ENCODE results near the gene TEX36. TPM values are rescaled to one million over a fixed set of nuclear protein-coding genes. Genes with fewer than 3 reads are reported as not detected.

Gene TEX36
- polyA plus RNA-seq, 1 of the 3 experiments (the other 2 are of a cell fraction) = not detected

- Histone ChIP-seq H2AFZ (ENCODE audit: low read depth) (no peak overlapping the region), H3K36me3 (replicated peaks in 1 of 2; ENCODE audit: control insufficient read depth in 1 of 2, insufficient read depth in 2 of 2, low read length in 1 of 2) (no peaks in the 10 kb centered on the region), H3K9ac (no peak overlapping the region), H3K9me2 (no peaks in the 10 kb centered on the region), H3K4me1 (ENCODE audit: control insufficient read depth in 1 of 2, insufficient read depth in 2 of 2, low read depth in 1 of 2, low read length in 1 of 2) (peaks cover 0 to 2% of the 10 kb centered on the region in 2 experiments; a peak in 1 of 4 replicates), H3K4me2 (no peak overlapping the region), H3K9me3 (no peaks in the 10 kb centered on the region), H3K27ac (ENCODE audit: low read depth in 2 of 2, low read length in 1 of 2) (no peak overlapping the region), H3K27me3 (ENCODE audit: insufficient read depth) (no peaks in the 10 kb centered on the region), H3K4me3 (ENCODE audit: low read depth in 2 of 2, low read length in 1 of 2) (no peak overlapping the region), H4K20me1 (ENCODE audit: insufficient read depth) (no peaks in the 10 kb centered on the region), H3K79me2 (ENCODE audit: insufficient read depth) (no peaks in the 10 kb centered on the region), H3F3A (replicated peaks; ENCODE audit: insufficient read depth) (no peaks in the 10 kb centered on the region)
- 61% methylated on average over 6 of the region's 6 CpGs for WGBS (ENCODE audit: low lambda C conversion rate)
- TF ChIP-seq, protein P1, sequence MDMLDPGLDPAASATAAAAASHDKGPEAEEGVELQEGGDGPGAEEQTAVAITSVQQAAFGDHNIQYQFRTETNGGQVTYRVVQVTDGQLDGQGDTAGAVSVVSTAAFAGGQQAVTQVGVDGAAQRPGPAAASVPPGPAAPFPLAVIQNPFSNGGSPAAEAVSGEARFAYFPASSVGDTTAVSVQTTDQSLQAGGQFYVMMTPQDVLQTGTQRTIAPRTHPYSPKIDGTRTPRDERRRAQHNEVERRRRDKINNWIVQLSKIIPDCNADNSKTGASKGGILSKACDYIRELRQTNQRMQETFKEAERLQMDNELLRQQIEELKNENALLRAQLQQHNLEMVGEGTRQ (IDR thresholded peaks at IDR 0.05; ENCODE audit: borderline replicate concordance, low read depth, low read length) = no peak
- TF ChIP-seq FOXJ3 (CRISPR knock-in tag; IDR thresholded peaks at IDR 0.05) (no peak), IRF3 (IDR thresholded peaks at IDR 0.05; ENCODE audit: low read depth, low read length) (no peak), PBX3 (IDR thresholded peaks at IDR 0.05) (no peak), NRF1 (IDR thresholded peaks at IDR 0.05; ENCODE audit: low read depth, low read length) (no peak), TEAD4 (IDR thresholded peaks at IDR 0.05; ENCODE audit: borderline replicate concordance, insufficient read depth) (no peak), YY1 (IDR thresholded peaks at IDR 0.05; ENCODE audit: low read depth) (no peak), NFIC (IDR thresholded peaks at IDR 0.05; ENCODE audit: borderline replicate concordance) (no peak), FOSL2 (IDR thresholded peaks at IDR 0.05; ENCODE audit: borderline replicate concordance, low read depth) (no peak), TCF12 (IDR thresholded peaks at IDR 0.05) (no peak)
- TF ChIP-seq, protein P2, sequence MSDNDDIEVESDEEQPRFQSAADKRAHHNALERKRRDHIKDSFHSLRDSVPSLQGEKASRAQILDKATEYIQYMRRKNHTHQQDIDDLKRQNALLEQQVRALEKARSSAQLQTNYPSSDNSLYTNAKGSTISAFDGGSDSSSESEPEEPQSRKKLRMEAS (IDR thresholded peaks at IDR 0.05; ENCODE audit: low read depth) = no peak
- ChIA-PET CTCF (no interaction called here), POLR2A (interaction anchor here (1.4 kb wide), 1 partner anchor 12 kb away, joined by 5 read pairs; the partner anchor contains the start of gene EDRF1)
- DNase-seq = no peak
Observed at GRCh38 chr10:125707541-125708468, 24.8 kb upstream of the TEX36 start.

- ChIA-PET POLR2A (no interaction called here), CTCF (interaction anchor here (0.9 to 1.6 kb wide), 7 partner anchors 12 to 708 kb away, joined by 3 to 12 read pairs (median 5); no protein-coding TSS in a partner anchor)
- H3K4me2 ChIP-seq = no peak overlapping the region
- H3K9me3 ChIP-seq = no peaks in the 10 kb centered on the region
- H3K9ac ChIP-seq = no peak overlapping the region
- no peaks in the 10 kb centered on the region for H3K79me2 ChIP-seq (ENCODE audit: insufficient read depth)
- no peaks in the 10 kb centered on the region for H3K9me2 ChIP-seq
- no peaks in the 10 kb centered on the region for H4K20me1 ChIP-seq (ENCODE audit: insufficient read depth)
- H3K36me3 ChIP-seq (replicated peaks in 1 of 2; ENCODE audit: control insufficient read depth in 1 of 2, insufficient read depth in 2 of 2, low read length in 1 of 2) = no peaks in the 10 kb centered on the region
- H3F3A ChIP-seq (replicated peaks; ENCODE audit: insufficient read depth) = no peaks in the 10 kb centered on the region
- H3K27me3 ChIP-seq (ENCODE audit: insufficient read depth) = no peaks in the 10 kb centered on the region
- no peak for DNase-seq
- H3K4me1 ChIP-seq (ENCODE audit: control insufficient read depth in 1 of 2, insufficient read depth in 2 of 2, low read depth in 1 of 2, low read length in 1 of 2) = peaks cover under 1 to 5% of the 10 kb centered on the region in 2 experiments; a peak in 3 of 4 replicates
- H2AFZ ChIP-seq (ENCODE audit: low read depth) = no peak overlapping the region
- no peak overlapping the region for H3K27ac ChIP-seq (ENCODE audit: low read depth in 2 of 2, low read length in 1 of 2)
- 36% methylated on average over 3 of the region's 3 CpGs for WGBS (ENCODE audit: low lambda C conversion rate)
- TF ChIP-seq TEAD4 (IDR thresholded peaks at IDR 0.05; ENCODE audit: borderline replicate concordance, insufficient read depth) (no peak), SMC3 (IDR thresholded peaks at IDR 0.05; ENCODE audit: low read depth, low read length) (peak; percentile 26; the same call in 1 of the 2 replicates), CHD2 (IDR thresholded peaks at IDR 0.05; ENCODE audit: low read length, partially characterized antibody) (no peak), NFIC (IDR thresholded peaks at IDR 0.05; ENCODE audit: borderline replicate concordance) (no peak), RCOR1 (IDR thresholded peaks at IDR 0.05; ENCODE audit: low read length) (no peak), ELF1 (IDR thresholded peaks at IDR 0.05) (no peak), RAD21 (IDR thresholded peaks at IDR 0.05; ENCODE audit: low read length) (peak; percentile 70), MEF2A (IDR thresholded peaks at IDR 0.05; ENCODE audit: borderline replicate concordance, low read depth) (no peak), TCF12 (IDR thresholded peaks at IDR 0.05) (no peak)
- TF ChIP-seq, protein P3, sequence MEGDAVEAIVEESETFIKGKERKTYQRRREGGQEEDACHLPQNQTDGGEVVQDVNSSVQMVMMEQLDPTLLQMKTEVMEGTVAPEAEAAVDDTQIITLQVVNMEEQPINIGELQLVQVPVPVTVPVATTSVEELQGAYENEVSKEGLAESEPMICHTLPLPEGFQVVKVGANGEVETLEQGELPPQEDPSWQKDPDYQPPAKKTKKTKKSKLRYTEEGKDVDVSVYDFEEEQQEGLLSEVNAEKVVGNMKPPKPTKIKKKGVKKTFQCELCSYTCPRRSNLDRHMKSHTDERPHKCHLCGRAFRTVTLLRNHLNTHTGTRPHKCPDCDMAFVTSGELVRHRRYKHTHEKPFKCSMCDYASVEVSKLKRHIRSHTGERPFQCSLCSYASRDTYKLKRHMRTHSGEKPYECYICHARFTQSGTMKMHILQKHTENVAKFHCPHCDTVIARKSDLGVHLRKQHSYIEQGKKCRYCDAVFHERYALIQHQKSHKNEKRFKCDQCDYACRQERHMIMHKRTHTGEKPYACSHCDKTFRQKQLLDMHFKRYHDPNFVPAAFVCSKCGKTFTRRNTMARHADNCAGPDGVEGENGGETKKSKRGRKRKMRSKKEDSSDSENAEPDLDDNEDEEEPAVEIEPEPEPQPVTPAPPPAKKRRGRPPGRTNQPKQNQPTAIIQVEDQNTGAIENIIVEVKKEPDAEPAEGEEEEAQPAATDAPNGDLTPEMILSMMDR (IDR thresholded peaks at IDR 0.05) = peak; percentile 49
- H3K4me3 ChIP-seq (ENCODE audit: low read depth in 2 of 2, low read length in 1 of 2) = no peak overlapping the region
Observed at GRCh38 chr10:125700355-125700911, 17.5 kb upstream of the TEX36 start.
